Measurements from ENCODE around the gene MISP. TPM values are rescaled to one million over a fixed set of nuclear protein-coding genes. Genes with fewer than 3 reads are reported as not detected.

MISP gene
- total and polyA plus RNA-seq, 2 experiments from 2014 or later, result 0.27 to 0.28 TPM

- peaks cover 20% of the 10 kb centered on the region for H3K4me1 Mint-ChIP-seq
- H3K27ac Mint-ChIP-seq, result no peak overlapping the region
- H3K4me3 Mint-ChIP-seq, result no peak overlapping the region
Measured at GRCh38 chr19:780935-781334, 30.0 kb downstream of the MISP start.

More at GRCh38 chr19:780935-781334, 30.0 kb downstream of the MISP start:
- no peaks in the 10 kb centered on the region for H3K9me2 ChIP-seq (ENCODE audit: insufficient read depth)
- H3K27ac ChIP-seq (ENCODE audit: low read depth), result 0 out of 2 replicates have a peak overlapping the region, but pooled peaks have one; percentile 94
- peaks cover 25% of the 10 kb centered on the region for H3K79me2 ChIP-seq (replicated peaks; ENCODE audit: insufficient read depth)
- no peak for ATAC-seq
- H3K4me2 ChIP-seq, result peak overlapping the region; percentile 78; the same call in 1 of the 2 replicates
- H3K27me3 ChIP-seq (ENCODE audit: insufficient read depth), result no peaks in the 10 kb centered on the region
- H3F3A ChIP-seq (replicated peaks; ENCODE audit: low read depth), result peaks cover 22% of the 10 kb centered on the region; the same call in 1 of the 2 replicates
- H3K36me3 ChIP-seq (ENCODE audit: insufficient read depth), result no peaks in the 10 kb centered on the region
- Mint-ChIP-seq H3K9me3 (no peaks in the 10 kb centered on the region), H3K27me3 (ENCODE audit: insufficient read depth, low read depth, poor library complexity) (peaks cover 14% of the 10 kb centered on the region), H3K36me3 (ENCODE audit: low read depth) (no peaks in the 10 kb centered on the region)
- TF ChIP-seq EZH2phosphoT487 (IDR thresholded peaks at IDR 0.05; ENCODE audit: unreplicated experiment), result no peak
- TF ChIP-seq STAT1 (IDR thresholded peaks at IDR 0.05; ENCODE audit: unreplicated experiment), result no peak
- no peak for TF ChIP-seq JUNB (IDR thresholded peaks at IDR 0.05; ENCODE audit: unreplicated experiment)
- TF ChIP-seq, protein P1, sequence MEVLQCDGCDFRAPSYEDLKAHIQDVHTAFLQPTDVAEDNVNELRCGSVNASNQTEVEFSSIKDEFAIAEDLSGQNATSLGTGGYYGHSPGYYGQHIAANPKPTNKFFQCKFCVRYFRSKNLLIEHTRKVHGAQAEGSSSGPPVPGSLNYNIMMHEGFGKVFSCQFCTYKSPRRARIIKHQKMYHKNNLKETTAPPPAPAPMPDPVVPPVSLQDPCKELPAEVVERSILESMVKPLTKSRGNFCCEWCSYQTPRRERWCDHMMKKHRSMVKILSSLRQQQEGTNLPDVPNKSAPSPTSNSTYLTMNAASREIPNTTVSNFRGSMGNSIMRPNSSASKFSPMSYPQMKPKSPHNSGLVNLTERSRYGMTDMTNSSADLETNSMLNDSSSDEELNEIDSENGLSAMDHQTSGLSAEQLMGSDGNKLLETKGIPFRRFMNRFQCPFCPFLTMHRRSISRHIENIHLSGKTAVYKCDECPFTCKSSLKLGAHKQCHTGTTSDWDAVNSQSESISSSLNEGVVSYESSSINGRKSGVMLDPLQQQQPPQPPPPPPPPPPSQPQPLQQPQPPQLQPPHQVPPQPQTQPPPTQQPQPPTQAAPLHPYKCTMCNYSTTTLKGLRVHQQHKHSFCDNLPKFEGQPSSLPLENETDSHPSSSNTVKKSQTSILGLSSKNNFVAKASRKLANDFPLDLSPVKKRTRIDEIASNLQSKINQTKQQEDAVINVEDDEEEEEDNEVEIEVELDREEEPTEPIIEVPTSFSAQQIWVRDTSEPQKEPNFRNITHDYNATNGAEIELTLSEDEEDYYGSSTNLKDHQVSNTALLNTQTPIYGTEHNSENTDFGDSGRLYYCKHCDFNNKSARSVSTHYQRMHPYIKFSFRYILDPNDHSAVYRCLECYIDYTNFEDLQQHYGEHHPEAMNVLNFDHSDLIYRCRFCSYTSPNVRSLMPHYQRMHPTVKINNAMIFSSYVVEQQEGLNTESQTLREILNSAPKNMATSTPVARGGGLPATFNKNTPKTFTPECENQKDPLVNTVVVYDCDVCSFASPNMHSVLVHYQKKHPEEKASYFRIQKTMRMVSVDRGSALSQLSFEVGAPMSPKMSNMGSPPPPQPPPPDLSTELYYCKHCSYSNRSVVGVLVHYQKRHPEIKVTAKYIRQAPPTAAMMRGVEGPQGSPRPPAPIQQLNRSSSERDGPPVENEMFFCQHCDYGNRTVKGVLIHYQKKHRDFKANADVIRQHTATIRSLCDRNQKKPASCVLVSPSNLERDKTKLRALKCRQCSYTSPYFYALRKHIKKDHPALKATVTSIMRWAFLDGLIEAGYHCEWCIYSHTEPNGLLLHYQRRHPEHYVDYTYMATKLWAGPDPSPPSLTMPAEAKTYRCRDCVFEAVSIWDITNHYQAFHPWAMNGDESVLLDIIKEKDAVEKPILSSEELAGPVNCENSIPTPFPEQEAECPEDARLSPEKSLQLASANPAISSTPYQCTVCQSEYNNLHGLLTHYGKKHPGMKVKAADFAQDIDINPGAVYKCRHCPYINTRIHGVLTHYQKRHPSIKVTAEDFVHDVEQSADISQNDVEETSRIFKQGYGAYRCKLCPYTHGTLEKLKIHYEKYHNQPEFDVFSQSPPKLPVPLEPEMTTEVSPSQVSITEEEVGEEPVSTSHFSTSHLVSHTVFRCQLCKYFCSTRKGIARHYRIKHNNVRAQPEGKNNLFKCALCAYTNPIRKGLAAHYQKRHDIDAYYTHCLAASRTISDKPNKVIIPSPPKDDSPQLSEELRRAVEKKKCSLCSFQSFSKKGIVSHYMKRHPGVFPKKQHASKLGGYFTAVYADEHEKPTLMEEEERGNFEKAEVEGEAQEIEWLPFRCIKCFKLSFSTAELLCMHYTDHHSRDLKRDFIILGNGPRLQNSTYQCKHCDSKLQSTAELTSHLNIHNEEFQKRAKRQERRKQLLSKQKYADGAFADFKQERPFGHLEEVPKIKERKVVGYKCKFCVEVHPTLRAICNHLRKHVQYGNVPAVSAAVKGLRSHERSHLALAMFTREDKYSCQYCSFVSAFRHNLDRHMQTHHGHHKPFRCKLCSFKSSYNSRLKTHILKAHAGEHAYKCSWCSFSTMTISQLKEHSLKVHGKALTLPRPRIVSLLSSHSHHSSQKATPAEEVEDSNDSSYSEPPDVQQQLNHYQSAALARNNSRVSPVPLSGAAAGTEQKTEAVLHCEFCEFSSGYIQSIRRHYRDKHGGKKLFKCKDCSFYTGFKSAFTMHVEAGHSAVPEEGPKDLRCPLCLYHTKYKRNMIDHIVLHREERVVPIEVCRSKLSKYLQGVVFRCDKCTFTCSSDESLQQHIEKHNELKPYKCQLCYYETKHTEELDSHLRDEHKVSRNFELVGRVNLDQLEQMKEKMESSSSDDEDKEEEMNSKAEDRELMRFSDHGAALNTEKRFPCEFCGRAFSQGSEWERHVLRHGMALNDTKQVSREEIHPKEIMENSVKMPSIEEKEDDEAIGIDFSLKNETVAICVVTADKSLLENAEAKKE (CRISPR knock-in tag; IDR thresholded peaks at IDR 0.05), result no peak
- no peak for TF ChIP-seq ZNF331 (CRISPR knock-in tag; IDR thresholded peaks at IDR 0.05; ENCODE audit: low read depth)
- TF ChIP-seq EZH2 (IDR thresholded peaks at IDR 0.05; ENCODE audit: low read depth, unreplicated experiment), result no peak
- no peak for TF ChIP-seq ETS1 (IDR thresholded peaks at IDR 0.05)
- TF ChIP-seq POLR2AphosphoS5 (IDR thresholded peaks at IDR 0.05; ENCODE audit: low read depth), result no peak
- no peak for TF ChIP-seq REST (IDR thresholded peaks at IDR 0.05; ENCODE audit: unreplicated experiment)
- TF ChIP-seq CTCF (conservative IDR thresholded peaks at IDR 0.05; ENCODE audit: low read depth in 2 of 2), result no peak
- TF ChIP-seq CREB1 (CRISPR knock-in tag; IDR thresholded peaks at IDR 0.05; ENCODE audit: low read depth), result no peak
- TF ChIP-seq ZNF114 (CRISPR knock-in tag; IDR thresholded peaks at IDR 0.05), result no peak
- no peak for TF ChIP-seq NANOG (IDR thresholded peaks at IDR 0.05; ENCODE audit: borderline replicate concordance)
- no peaks in the 10 kb centered on the region for H4K20me1 ChIP-seq (replicated peaks; ENCODE audit: insufficient read depth)
- peaks cover 27% of the 10 kb centered on the region for H3K4me1 ChIP-seq (ENCODE audit: insufficient read depth)
- DNase-seq (ENCODE audit: low spot score), result no peak
- no peak overlapping the region for H2AFZ ChIP-seq
- H3K4me3 ChIP-seq, result no peak overlapping the region
